Fibroblast of skin of right biceps (primary cell): Measurements from ENCODE around the gene CYB5A.
"Not testable (repeated sequence)": the region's sequence is repeated elsewhere in the genome, so short reads cannot be mapped to it uniquely, and the experiment has no call there.

ENCODE experiments used
- DNase-seq: peaks from one replicate; pipeline ENCODE4 v3.0.0-alpha.2; 2013

CYB5A gene

GRCh38 chr18:74292982-74293381, 1.2 kb upstream of the CYB5A start:
- DNase-seq: not testable (repeated sequence)

GRCh38 chr18:74292541-74292858, 737 bp upstream of the CYB5A start:
- DNase-seq: no peak

GRCh38 chr18:74291472-74291770, 342 bp downstream of the CYB5A start:
- no peak for DNase-seq

- no peak for DNase-seq
Observed at GRCh38 chr18:74290794-74291471, 830 bp downstream of the CYB5A start.

- DNase-seq: no peak
Observed at GRCh38 chr18:74290021-74290420, 1.7 kb downstream of the CYB5A start.

- DNase-seq: peak; percentile 18
Observed at GRCh38 chr18:74289137-74289536, 2.6 kb downstream of the CYB5A start.

- DNase-seq: no peak
Observed at GRCh38 chr18:74288730-74289129, 3.0 kb downstream of the CYB5A start.

GRCh38 chr18:74288041-74288440, 3.7 kb downstream of the CYB5A start:
- no peak for DNase-seq

GRCh38 chr18:74286856-74287255, 4.9 kb downstream of the CYB5A start:
- DNase-seq: no peak

GRCh38 chr18:74286106-74286855, 5.5 kb downstream of the CYB5A start:
- no peak for DNase-seq

- not testable (repeated sequence) for DNase-seq
Observed at GRCh38 chr18:74285583-74285982, 6.2 kb downstream of the CYB5A start.

- DNase-seq: no peak
Observed at GRCh38 chr18:74284980-74285355, 6.8 kb downstream of the CYB5A start.

- DNase-seq: no peak
Observed at GRCh38 chr18:74284191-74284979, 7.4 kb downstream of the CYB5A start.

GRCh38 chr18:74283646-74284045, 8.1 kb downstream of the CYB5A start:
- no peak for DNase-seq

GRCh38 chr18:74282755-74283554, 8.8 kb downstream of the CYB5A start:
- no peak for DNase-seq

GRCh38 chr18:74281980-74282754, 9.6 kb downstream of the CYB5A start:
- no peak for DNase-seq

- no peak for DNase-seq
Observed at GRCh38 chr18:74281011-74281979, 10.5 kb downstream of the CYB5A start.

GRCh38 chr18:74278983-74279382, 12.8 kb downstream of the CYB5A start:
- no peak for DNase-seq

- DNase-seq: no peak
Observed at GRCh38 chr18:74278058-74278457, 13.7 kb downstream of the CYB5A start.

- DNase-seq: no peak
Observed at GRCh38 chr18:74277296-74277695, 14.5 kb downstream of the CYB5A start.

GRCh38 chr18:74276609-74277008, 15.2 kb downstream of the CYB5A start:
- DNase-seq: no peak
